Stimulated activated CD8-positive, alpha-beta memory T cell treated with anti-CD3 and anti-CD28 coated beads, Interleukin-4, amount 100 ng/mL, for 4 hours (primary cell): ENCODE measurements around the gene ARHGAP44.
"Not testable (repeated sequence)": the region's sequence is repeated elsewhere in the genome, so short reads cannot be mapped to it uniquely, and the experiment has no call there.

Source experiments
- DNase-seq, 2 donors: peaks; one replicate each; pipeline ENCODE4 v3.0.0-alpha.2; 2020; ENCODE audit warnings: low read depth in 2 of 2, low spot score in 1 of 2

Gene ARHGAP44

GRCh38 chr17:12959441-12959840, 170.1 kb downstream of the ARHGAP44 start:
- DNase-seq = no peak

DNA sequence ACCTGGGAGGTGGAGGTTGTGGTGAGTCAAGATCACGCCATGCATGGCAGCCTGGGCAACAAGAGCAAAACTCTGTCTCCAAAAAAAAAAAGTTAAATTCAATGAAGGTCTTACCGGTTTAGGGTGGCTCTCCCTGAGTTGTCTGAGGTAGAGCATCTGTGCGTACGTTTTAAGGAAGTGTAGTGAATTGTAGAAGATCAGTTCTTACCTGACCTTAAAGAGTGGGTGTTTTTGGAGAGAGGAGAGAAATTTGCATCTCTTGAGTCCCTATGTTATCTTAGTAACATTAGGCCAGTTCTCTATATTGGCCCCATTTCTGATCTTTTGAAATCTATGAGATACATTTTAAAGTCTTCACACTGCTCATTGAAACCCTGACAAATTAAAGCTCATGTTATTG, 172.4 kb downstream of the ARHGAP44 start:
- DNase-seq = no peak

DNA sequence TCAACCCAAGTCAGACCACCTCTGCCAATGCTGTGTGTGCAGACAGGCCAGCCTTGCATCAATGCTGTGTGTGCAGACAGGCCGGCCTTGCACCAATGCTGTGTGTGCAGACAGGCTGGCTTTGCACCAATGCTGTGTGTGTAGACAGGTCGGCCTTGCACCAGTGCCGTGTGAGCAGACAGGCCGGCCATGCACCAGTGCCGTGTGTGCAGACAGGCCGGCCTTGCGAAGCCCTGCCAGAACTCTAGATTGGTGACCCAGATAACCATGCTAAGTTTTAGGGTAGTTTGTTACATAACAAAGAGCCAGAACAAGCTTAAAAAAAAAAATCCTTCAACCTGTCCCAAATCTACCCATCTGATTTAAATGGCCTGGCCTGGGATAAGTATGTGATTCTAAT, 174.2 kb downstream of the ARHGAP44 start:
- no peak for DNase-seq

DNA sequence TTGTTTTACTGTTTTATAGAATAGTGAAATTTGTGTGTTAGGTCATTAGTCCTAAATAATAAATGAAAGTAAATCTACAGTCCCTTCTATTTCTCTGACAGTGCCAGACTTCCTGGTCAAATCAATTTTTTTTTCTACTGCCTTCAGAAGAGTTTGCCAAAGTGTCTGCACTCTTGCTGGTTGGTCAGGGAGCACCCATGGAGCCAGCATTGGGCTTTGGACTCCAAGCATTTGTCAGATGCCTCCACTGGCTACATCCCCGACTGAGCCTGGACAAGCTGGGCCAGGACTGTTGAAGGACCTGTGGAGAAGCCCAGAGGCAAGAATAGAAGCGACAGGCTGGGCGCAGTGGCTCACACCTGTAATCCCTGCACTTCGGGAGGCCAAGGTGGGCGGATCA, 174.9 kb downstream of the ARHGAP44 start:
- DNase-seq = no peak

GRCh38 chr17:12964840-12965239, 175.5 kb downstream of the ARHGAP44 start:
- DNase-seq = no peak

GRCh38 chr17:12965988-12966387, 176.7 kb downstream of the ARHGAP44 start:
- DNase-seq = no peak

GRCh38 chr17:12966413-12966812, 177.1 kb downstream of the ARHGAP44 start:
- DNase-seq = no peak

- no peak for DNase-seq
Measured at GRCh38 chr17:12967962-12968361, 178.7 kb downstream of the ARHGAP44 start.

- DNase-seq = no peak
Measured at GRCh38 chr17:12973496-12974004, 184.3 kb downstream of the ARHGAP44 start.

- no peak for DNase-seq
Measured at GRCh38 chr17:12974005-12974531, 184.8 kb downstream of the ARHGAP44 start.

- no peak for DNase-seq
Measured at GRCh38 chr17:12977008-12977751, 187.9 kb downstream of the ARHGAP44 start.

DNA sequence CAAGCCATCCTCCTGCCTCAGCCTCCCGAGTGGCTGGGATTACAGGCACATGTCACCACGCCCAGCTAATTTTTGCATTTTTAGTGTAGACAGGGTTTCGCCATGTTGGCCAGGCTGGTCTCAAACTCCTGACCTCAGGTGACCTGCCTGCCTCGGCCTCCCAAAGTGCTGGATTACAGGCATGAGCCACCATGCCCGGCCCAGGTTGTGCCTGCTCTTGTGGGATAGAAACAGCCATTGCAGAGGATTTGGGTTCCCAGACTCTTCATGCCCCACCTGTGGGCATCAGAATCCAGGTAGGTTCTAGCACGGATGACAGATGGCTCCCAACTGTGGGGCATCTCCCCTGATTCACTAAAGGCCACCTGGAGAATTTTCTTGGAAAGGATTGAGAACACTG, 189.5 kb downstream of the ARHGAP44 start:
- DNase-seq = not testable (repeated sequence)

- no peak for DNase-seq
Measured at GRCh38 chr17:12979246-12979645, 189.9 kb downstream of the ARHGAP44 start.

DNA sequence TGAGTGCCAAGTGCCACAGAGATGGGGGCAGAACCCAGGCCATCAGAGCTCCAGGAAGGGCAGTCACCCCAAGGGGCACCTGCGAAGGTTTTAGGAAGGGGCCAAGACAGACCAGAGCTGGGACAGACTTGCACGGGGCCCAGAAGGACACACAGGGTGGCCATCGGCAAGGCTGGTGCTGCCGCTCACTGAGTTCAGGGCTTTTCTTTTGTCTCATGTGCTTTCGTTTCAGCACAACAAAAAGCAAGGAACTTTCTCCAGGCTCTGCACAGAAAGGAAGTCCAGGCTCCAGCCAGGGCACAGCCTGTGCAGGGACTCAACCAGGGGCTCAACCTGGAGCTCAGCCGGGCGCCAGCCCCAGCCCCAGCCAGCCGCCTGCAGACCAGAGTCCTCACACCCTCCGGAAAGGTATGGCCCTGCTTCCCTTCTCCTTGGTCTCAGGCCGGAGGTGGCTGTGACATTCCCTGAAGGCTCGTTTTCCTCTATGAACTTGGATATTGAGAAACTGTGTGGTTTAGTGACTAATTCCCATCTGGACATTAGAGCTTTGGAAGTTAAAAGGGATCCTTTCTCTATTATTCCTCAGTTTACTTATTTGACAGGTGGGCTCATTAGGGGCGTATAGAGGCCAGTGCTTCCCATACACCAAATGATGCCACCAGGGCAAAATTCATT, 190.7 kb downstream of the ARHGAP44 start:
- no peak for DNase-seq

- DNase-seq = no peak
Measured at GRCh38 chr17:12982224-12982623, 192.9 kb downstream of the ARHGAP44 start.

- DNase-seq = no peak
Measured at GRCh38 chr17:12983991-12984884, 194.9 kb downstream of the ARHGAP44 start.

GRCh38 chr17:12985431-12986293, 196.4 kb downstream of the ARHGAP44 start:
- no peak for DNase-seq

DNA sequence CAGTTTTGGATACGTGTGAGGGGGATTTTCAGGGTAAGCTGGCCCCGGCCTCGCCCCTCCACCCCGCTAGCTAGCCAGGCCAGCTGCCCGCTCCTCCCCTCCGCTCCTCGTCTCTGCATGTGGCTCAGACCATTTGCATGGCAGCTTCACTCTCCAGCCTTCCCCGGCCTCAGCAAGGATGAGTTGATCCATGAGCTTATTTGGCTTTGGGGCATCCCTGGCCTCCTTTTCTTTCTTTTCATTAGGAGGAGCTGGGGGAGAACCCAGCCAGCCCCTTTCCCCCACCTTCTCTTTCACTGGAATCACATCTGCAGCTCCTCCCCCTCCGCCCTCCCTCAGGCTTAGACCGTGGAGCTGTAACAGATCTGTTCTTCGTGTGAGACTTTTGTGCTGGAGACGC, 197.8 kb downstream of the ARHGAP44 start:
- no peak for DNase-seq

- DNase-seq = no peak
Measured at GRCh38 chr17:12990041-12990808, 200.9 kb downstream of the ARHGAP44 start.

- no peak for DNase-seq
Measured at GRCh38 chr17:12990926-12991325, 201.6 kb downstream of the ARHGAP44 start.
